GM20431 (cell line): ENCODE data around the gene UCP2.
"Not testable (repeated sequence)": the region's sequence is repeated elsewhere in the genome, so short reads cannot be mapped to it uniquely, and the experiment has no call there.

ENCODE experiments used
- in situ Hi-C: fragments of 300-500 bp; cut with MseI, MboI; formaldehyde crosslinking; loops from one replicate; pipeline ENCODE4 v1.15.0; 2020; ENCODE audit warnings: low sequenced_read_pairs; ENCODE audit not compliant: unreplicated experiment

UCP2 gene

DNA sequence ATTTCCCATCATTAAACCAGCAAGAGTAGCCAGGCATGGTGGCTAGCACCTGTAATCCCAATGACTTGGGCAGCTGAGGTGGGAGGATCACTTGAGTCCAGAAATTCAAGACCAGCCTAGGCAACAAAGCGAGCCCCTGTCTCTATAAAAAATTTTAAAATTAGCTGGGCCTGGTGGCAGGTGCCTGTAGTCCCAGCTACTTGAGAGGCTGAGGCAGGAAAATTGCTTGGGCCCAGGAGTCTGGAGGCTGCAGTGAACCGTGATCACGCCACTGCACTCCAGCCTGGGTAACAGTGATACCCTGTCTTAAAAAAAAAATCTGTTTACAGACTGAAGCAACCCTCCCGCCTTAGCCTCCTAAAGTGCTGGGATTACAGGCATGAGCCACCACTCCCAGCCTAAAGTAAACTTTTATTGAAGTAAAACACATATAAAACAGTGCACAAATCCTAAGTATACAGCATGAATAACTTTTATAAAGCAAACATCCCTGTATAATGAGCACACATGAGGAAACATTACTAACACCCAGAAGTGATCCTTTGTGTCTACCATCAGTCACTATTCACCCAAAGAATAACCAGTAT lies 13.6 kb upstream of the UCP2 start:
- in situ Hi-C loops, result no loop called here

DNA sequence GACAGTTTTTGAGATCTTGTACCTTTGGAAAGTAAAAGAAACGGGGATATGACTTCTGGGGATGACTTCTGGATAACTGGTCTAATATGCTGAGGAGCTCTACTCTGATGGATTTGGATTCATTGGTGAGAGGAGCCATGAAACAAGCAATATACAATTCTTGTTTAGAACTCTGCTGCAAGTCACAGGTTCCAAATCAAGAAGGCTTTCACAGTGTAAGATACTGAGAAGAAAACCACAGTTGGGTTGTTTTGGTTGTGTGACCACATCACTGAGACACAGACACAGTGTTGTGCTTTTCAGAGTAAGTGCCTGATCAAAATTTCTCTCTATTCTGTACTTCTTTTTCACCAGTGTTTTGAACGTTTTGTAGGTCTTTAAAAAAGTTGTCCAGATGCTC lies 13.1 kb upstream of the UCP2 start:
- in situ Hi-C loops, result no loop called here

- in situ Hi-C loops, result no loop called here
Observed at GRCh38 chr11:73995247-73995646, 12.6 kb upstream of the UCP2 start.

DNA sequence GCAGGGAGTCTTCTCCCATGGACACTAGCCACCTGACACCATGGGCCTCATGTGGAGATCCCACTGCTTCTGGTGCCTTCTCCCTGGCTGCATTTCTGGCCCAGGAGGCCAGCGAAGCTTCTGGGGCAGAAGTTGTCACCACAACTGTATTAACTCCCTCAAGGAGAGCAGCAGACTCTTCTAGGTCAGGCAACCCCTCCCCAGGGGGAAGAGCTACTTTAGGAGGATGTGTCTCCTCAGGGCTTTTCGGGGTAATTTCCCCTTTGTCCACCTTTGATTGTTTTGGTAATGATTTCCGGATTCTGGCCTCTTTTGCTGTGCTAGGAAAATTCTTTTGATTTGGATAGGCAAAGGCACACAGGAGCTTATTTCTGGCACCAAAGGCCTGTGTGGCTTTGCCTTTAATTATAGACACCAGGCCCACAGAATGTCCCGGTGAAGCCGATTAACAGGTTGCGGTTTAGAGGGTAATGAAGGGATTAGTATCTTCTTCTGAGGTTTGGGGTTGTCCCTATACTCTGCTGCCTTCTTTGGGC lies 8.9 kb upstream of the UCP2 start:
- in situ Hi-C loops, result no loop called here

GRCh38 chr11:73990730-73991129 lies 8.1 kb upstream of the UCP2 start:
- in situ Hi-C loops, result no loop called here

DNA sequence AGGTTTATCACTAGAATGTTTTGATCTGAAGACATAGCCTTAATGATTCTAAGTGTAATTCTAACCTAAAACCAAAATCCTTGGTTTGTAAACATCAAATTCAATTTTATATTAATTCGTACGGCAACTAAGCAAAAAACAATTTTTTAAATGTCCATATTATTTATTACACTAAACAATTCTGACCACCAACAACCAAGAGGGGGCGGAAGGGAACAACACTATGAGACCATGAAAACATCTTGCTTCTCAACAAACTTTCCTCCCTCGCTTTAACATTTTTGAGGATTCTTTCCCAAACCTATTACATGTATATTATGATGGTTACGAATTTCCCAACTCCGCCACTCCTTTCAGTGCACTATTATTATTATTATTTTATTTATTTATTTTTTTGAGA lies 6.5 kb upstream of the UCP2 start:
- in situ Hi-C loops, result no loop called here

DNA sequence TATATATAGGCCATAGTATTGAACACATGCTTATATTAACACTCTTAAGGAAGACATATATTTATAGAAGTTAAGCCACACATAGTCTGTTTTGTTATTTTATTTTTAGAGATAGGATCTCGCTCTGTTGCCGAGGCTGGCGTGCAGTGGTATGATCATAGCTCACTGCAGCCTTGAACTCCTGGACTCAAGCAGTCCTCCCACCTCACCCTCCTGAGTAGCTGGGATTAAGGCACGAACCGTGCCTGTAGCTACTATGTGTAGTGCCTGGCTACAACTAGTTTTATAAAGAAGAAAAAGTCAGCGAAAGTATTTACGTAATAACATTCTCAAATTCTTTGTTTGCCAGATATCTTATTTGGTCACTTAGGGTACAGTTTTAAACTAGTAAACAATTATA lies 5.6 kb upstream of the UCP2 start:
- in situ Hi-C loops, result no loop called here

- in situ Hi-C loops, result not testable (repeated sequence)
Observed at GRCh38 chr11:73985661-73986060, 3.0 kb upstream of the UCP2 start.

DNA sequence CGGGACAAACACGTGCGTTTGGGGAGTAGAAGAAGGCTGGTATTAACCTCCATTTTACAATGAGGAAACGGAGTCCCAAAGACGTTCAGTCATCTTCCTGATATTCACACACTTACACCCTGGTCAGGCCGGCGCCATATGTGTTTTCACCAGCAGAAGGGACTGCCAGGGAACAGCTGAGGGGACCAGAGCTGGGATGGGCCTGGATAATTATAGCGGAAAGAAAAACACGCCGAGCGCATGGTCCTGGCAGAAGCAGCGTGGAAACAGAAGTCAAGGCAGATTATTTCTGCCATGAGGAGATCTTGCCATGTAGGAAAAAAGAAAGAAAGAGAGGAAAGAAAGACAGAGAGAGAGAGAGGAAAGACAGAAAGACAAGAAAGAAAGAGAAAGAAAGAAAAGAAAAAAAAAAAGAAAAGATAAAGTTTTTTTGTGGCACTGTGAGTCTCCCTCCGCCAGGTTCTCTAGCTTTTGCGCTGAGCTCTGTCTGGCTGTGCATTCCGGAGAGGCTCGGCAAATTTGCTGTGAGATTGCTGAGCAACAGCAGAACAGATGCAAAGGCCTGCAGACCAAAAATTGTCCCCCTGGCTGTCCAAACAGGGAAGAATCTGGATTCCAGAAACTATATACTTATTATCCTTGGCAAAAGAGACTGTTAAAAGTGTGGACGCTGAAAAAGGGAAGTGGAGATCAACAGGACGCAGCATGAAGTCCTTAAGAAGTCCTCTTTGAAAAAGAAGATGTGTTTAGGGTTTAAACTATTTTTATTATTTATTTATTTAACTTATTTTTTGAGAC lies 1.3 kb upstream of the UCP2 start:
- in situ Hi-C loops, result no loop called here

GRCh38 chr11:73982990-73983740 lies 522 bp upstream of the UCP2 start:
- in situ Hi-C loops, result no loop called here

DNA sequence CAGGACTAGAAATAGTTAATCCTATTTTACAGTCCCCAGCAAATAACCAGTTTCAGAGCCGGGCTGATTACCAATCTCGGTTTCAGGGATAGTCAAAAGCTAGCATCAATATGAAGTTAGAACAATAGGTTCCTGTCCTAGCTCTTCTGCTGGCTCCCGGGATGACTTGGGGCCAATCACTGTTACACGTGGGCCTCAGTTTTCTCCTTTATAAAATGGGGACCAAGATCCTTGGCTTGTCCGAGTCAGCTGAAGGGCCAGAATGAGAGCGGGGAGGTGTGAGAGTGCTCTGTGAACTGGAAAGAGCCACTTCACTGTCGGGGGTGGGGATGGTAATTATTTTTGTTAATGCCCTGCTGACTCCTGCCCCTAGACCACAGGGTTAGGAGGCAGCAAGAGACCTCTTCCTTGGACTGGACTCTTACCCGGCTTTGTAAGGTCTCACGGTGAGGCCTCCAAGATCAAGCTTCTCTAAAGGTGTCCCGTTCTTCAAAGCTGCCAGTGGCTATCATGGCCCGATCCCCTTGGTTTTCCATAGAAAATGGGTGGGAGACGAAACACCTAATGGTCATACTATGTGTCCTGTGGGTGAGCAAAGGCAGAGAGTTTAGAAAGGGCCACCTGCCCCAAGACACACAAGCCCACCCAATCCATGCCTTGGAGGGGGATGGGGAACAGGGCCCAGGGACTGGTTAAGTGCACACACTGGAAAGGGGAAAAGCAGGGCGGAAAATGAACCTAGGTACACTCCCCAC lies 1.4 kb downstream of the UCP2 start:
- in situ Hi-C loops, result no loop called here

- in situ Hi-C loops, result no loop called here
Observed at GRCh38 chr11:73980001-73980961, 2.4 kb downstream of the UCP2 start.

DNA sequence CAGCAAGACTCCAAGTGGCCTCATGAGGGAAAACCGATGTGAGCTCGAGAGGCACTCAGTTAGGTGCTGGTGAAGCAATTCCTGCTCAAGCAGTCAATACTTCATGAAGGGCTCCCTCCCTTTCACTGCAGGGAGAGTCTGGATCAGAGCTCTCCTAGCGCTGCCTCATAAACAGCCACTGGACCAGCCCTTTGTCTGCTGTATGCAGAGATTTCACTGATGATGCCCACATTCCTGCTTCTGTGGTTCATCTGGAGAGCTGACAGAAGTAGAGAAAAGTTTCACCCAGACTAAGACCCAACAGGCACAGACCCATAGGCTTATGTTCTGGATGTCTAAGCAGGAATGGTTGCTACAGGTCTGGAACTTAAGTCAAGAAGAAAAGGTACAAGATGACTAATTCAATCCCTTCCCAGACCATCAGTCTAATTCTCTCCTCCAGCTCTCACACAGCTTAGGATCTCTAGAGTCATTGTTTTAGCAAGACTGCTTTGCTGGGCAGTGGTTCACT lies 4.0 kb downstream of the UCP2 start:
- in situ Hi-C loops, result no loop called here

DNA sequence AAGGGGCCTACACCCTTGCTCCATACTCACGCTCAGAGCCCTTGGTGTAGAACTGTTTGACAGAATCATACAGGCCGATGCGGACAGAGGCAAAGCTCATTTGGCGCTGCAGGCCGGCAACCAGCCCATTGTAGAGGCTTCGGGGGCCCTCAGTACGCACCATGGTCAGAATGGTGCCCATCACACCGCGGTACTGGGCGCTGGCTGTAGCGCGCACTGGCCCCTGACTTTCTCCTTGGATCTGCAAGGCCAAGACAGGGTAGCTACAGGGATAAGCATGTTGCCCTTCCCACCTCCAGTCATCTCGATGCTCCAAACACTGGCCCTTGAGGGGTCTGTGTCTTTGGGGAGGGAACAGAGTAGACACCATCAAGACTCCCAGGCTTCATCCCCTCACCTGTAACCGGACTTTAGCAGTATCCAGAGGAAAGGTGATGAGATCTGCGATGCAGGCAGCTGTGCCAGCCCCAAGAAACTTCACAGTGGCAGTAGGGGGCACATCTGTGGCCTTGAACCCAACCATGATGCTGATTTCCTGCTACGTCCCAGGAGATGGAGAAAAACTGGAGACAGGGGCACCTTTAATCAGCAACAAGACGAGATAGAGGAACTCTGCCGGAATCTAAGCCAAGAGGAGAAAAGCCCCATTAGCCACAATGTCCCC lies 4.7 kb downstream of the UCP2 start:
- in situ Hi-C loops, result no loop called here

DNA sequence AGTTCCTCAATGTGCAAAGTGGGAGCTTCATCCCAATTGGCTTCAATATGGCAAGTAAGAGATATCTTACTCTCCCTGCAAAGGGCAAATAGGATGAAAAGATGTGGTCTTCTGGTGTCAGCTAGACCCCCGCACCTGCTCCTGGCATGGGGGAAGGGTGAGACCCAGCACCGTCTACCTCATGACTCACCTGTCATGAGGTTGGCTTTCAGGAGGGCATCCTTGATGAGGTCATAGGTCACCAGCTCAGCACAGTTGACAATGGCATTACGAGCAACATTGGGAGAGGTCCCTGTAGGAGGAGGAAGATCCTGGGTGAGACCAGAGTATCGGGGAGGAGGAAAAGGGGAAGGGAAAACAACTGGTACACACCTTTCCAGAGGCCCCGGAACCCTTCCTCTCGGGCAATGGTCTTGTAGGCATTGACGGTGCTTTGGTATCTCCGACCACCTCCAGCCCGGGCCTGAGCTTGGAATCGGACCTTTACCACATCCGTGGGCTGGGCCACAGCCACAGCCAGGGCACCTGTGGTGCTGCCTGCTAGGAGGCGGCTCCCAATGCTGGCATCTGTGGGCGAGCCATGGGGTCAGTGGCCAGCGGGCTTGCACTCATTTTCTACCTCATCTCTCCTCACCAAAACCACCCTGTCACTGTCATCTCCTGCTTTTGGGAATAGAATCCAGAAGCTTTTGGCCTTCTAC lies 6.0 kb downstream of the UCP2 start:
- in situ Hi-C loops, result no loop called here

- in situ Hi-C loops, result no loop called here
Observed at GRCh38 chr11:73975479-73975757, 7.2 kb downstream of the UCP2 start.

- in situ Hi-C loops, result no loop called here
Observed at GRCh38 chr11:73974604-73975478, 7.8 kb downstream of the UCP2 start.
